CD4-positive, alpha-beta memory T cell (primary cell): Measurements from ENCODE around the gene ASIC3. TPM values are rescaled to one million over a fixed set of nuclear protein-coding genes. Genes with fewer than 3 reads are reported as not detected.

Experiments
- CTCF ChIA-PET: fragments of 350-600 bp; sonication (Branson Sonifier 250); formaldehyde crosslinking; loops from one replicate; lab custom pipeline; 2021; ENCODE audit warnings: inconsistent platforms; ENCODE audit not compliant: partially characterized antibody; lab: Charles Lee
- POLR2A ChIA-PET: fragments of 350-600 bp; sonication (Branson Sonifier 250); formaldehyde crosslinking; loops from one replicate; lab custom pipeline; 2021; ENCODE audit not compliant: partially characterized antibody; lab: Charles Lee
- DNase-seq, 5 donors: peaks; one replicate each; pipeline versions ENCODE4 v3.0.0 to v3.0.0-alpha.2; 2020 to 2022; ENCODE audit warnings: mixed read lengths in 1 of 5
- H3K27ac ChIP-seq: one replicate; pipeline ENCODE4 v1.7.0; 2013; ENCODE audit warnings: low read depth, low read length
- H3K27me3 ChIP-seq: 2 replicates; pipeline ENCODE4 v1.7.0; 2013; ENCODE audit warnings: mild to moderate bottlenecking, low read length, moderate library complexity; ENCODE audit not compliant: insufficient read depth
- H3K36me3 ChIP-seq: 2 replicates; pipeline ENCODE4 v1.7.0; 2013; ENCODE audit warnings: mild to moderate bottlenecking, low read length, moderate library complexity; ENCODE audit not compliant: insufficient read depth
- H3K4me1 ChIP-seq: 2 replicates; pipeline ENCODE4 v1.7.0; 2013; ENCODE audit warnings: mild to moderate bottlenecking, low read length, moderate library complexity; ENCODE audit not compliant: insufficient read depth
- H3K4me3 ChIP-seq, 2 donors: one replicate each; pipeline ENCODE4 v1.7.0; 2013; ENCODE audit warnings: low read length in 2 of 2, mild to moderate bottlenecking in 1 of 2
- H3K9me3 ChIP-seq, 2 donors: one replicate each; pipeline ENCODE4 v1.7.0; 2013; ENCODE audit warnings: low read length in 2 of 2, control low read depth in 1 of 2; ENCODE audit not compliant: control insufficient read depth in 1 of 2
- H3K27ac Mint-ChIP-seq, 7 donors: one replicate each; pipeline ENCODE4 v1.8.0; 2020 to 2021; ENCODE audit warnings: mixed read lengths in 7 of 7, mild to moderate bottlenecking in 6 of 7, inconsistent platforms in 3 of 7, moderate library complexity in 3 of 7
- H3K27me3 Mint-ChIP-seq, 2 donors: one replicate each; pipeline ENCODE4 v1.8.0; 2020 to 2021; ENCODE audit warnings: mixed read lengths in 2 of 2
- H3K36me3 Mint-ChIP-seq, 2 donors: one replicate each; pipeline ENCODE4 v1.8.0; 2020 to 2021; ENCODE audit warnings: mixed read lengths in 2 of 2, inconsistent platforms in 1 of 2, mild to moderate bottlenecking in 1 of 2
- H3K4me1 Mint-ChIP-seq, 4 donors: one replicate each; pipeline ENCODE4 v1.8.0; 2020 to 2021; ENCODE audit warnings: mixed read lengths in 4 of 4, mild to moderate bottlenecking in 1 of 4
- H3K4me3 Mint-ChIP-seq, 8 donors: one replicate each; pipeline ENCODE4 v1.8.0; 2020 to 2021; ENCODE audit warnings: mixed read lengths in 8 of 8, mild to moderate bottlenecking in 7 of 8, moderate library complexity in 6 of 8, inconsistent platforms in 3 of 8
- H3K9me3 Mint-ChIP-seq, 8 donors: one replicate each; pipeline ENCODE4 v1.8.0; 2020 to 2021; ENCODE audit warnings: mixed read lengths in 8 of 8, mild to moderate bottlenecking in 5 of 8, inconsistent platforms in 3 of 8, moderate library complexity in 1 of 8
- intact Hi-C: fragments of 100-400 bp; cut with micrococcal nuclease; formaldehyde crosslinking; loops from one replicate; pipeline ENCODE4 v1.15.1; 2023
- polyA plus RNA-seq, 2 donors: library from polyadenylated mRNA; unstranded; fragments of 300-500 nt; fragmentation: Illumina TruSeq; gene quantifications; one replicate each; pipeline ENCODE4 v1.2.3, GENCODE V29; 2021
- total RNA-seq, 2 experiments: library from RNA; stranded (reverse); gene quantifications; one replicate each; pipeline ENCODE4 v1.2.3, GENCODE V29; 2021

Gene ASIC3
- total and polyA plus RNA-seq, 4 experiments from 2014 or later: 10.6 to 11.6 TPM; not detected in 2

DNA sequence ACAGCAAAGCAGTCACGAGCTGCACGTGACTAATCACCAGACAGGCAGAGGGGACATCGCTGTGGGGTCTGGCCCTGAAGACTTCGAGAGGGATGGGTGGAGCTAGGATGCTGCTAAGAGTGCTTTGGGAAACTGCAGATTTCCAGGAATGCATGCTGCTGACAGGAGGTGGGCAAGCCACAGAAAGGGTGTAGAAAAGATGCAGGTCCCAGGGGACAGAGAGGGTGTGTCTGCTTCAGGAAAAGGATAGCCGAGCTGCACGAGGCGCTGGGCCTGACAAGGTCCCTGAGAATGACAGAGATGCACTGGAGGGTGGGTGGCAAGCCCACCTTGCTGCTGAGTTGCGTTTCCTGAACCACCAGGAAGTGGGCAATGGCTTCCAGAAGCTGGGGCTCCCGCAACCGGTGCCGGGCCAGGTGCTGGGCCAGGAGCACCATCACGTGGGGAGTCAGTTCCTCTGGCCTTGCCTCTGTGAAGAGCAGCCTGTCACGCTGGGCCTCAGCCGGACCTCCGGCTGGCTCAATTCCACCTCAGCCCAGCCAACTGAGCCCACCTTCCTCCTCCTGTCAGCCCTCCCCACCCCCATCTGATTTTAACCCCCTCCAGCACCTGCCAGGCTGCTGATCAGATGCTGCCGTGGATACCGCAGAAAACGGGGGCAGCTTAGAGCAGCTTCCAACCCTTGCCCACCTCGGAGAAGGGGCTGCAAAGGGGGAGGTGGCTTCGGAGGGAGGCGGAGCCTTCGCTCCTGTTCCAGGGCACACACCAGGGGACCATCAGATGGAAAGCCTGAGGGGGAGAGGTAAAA, 30.1 kb downstream of the ASIC3 start:
- intact Hi-C loops: no loop called here
- ChIA-PET CTCF (no interaction called here), POLR2A (interaction anchor here (1.3 to 1.6 kb wide), 2 partner anchors 10 to 20 kb away, joined by 3 to 5 read pairs; no protein-coding TSS in a partner anchor)
- no peak overlapping the region for H3K27ac ChIP-seq
- H3K4me1 ChIP-seq: peaks cover 40% of the 10 kb centered on the region
- H3K9me3 Mint-ChIP-seq: no peaks in the 10 kb centered on the region
- peaks cover 12% of the 10 kb centered on the region for H3K36me3 ChIP-seq
- no peak overlapping the region for H3K4me3 ChIP-seq
- H3K27me3 ChIP-seq: no peaks in the 10 kb centered on the region
- no peaks in the 10 kb centered on the region for H3K27me3 Mint-ChIP-seq
- H3K4me3 Mint-ChIP-seq: peak overlapping the region; percentile 60 to 89 (median 83)
- peaks cover 0 to 23% of the 10 kb centered on the region in 2 donors for H3K36me3 Mint-ChIP-seq
- H3K27ac Mint-ChIP-seq: peak overlapping the region; percentile 14 to 87 (median 77)
- H3K4me1 Mint-ChIP-seq: peaks cover 14 to 39% (median 20%) of the 10 kb centered on the region in 4 donors
- H3K9me3 ChIP-seq: no peaks in the 10 kb centered on the region
- DNase-seq: peak in 1 of 5 donors; percentile 24

DNA sequence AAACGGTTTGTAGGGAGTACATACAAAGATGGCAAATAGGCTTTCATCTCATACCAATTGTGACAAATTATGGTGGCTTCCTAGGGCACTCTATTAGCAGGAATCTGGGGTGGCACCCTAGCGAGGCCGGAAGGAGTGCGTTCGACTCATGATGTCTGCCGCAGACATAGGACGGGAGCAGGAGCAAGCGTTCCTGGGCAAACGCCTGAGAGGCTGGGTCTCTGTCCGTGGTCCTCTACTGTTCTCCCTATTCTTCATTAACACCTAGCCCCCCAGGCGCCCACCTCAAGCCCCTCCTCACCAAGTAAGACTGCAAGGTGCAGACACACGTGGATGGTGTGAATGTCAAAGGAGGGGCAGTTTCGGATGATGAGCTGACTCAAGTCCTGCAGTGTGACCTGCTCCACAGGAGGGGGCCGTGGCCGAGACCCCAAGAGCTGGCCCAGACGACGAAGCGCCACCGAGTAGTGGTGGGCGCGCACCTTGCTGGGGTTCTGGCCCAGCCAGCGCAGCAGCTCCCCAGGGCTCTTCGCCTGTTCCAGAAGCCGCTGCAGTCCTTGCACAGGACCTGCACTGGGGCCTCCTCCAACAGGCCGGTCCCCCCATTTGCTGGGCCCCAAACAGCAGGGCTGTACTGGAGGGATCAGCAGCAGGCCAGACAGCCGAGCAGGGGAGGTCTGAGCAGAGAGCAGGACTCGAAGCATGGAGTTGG, 31.0 kb downstream of the ASIC3 start:
- intact Hi-C loops: no loop called here
- H3K27me3 ChIP-seq: no peaks in the 10 kb centered on the region
- CTCF ChIA-PET: no interaction called here
- peak overlapping the region; percentile 48 to 93 (median 83) for H3K27ac Mint-ChIP-seq
- H3K36me3 ChIP-seq: peaks cover 12% of the 10 kb centered on the region
- peaks cover 0 to 23% of the 10 kb centered on the region in 2 donors for H3K36me3 Mint-ChIP-seq
- H3K4me3 ChIP-seq: peak overlapping the region; percentile 91 to 93
- no peaks in the 10 kb centered on the region for H3K9me3 ChIP-seq
- H3K27me3 Mint-ChIP-seq: no peaks in the 10 kb centered on the region
- peak overlapping the region; percentile 83 to 90 (median 88) for H3K4me3 Mint-ChIP-seq
- H3K4me1 ChIP-seq: peaks cover 46% of the 10 kb centered on the region
- no peaks in the 10 kb centered on the region for H3K9me3 Mint-ChIP-seq
- POLR2A ChIA-PET: interaction anchor here (0.6 to 1.6 kb wide), 2 partner anchors 9 to 21 kb away, joined by 3 to 5 read pairs; no protein-coding TSS in a partner anchor
- DNase-seq: no peak
- peaks cover 14 to 45% (median 25%) of the 10 kb centered on the region in 4 donors for H3K4me1 Mint-ChIP-seq
- H3K27ac ChIP-seq: peak overlapping the region; percentile 90

DNA sequence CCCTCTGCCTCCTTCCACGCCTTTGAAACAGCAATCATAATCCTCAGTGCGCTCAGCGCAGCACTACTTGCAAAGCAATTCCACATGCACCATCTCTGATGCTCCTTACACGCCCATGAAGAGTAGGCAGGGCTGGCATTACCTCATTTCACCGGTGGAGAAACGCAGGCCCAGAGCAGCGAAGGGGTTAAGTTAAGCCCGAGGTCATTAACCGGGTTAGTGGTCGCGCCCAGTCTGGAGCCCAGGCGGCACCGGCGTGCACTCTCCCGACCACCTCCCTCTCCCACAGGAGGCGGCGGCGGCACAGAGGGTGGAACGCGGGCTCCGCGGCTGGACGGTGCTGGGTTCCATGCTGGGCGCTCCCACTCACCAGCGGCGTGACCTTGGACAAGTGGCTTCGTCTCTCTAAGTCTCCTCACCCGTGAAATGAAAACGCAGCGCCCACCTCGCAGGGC, 31.8 kb downstream of the ASIC3 start:
- H3K9me3 ChIP-seq: no peaks in the 10 kb centered on the region
- peaks cover 47% of the 10 kb centered on the region for H3K4me1 ChIP-seq
- intact Hi-C loops: loop anchor here (1.0 to 10.0 kb wide), 3 partner anchors 22 to 152 kb away; partner anchors contain the start of genes CHPF2 and KCNH2
- H3K27ac ChIP-seq: peak overlapping the region; percentile 90
- peaks cover 9% of the 10 kb centered on the region for H3K36me3 ChIP-seq
- POLR2A ChIA-PET: interaction anchor here (0.6 to 6.4 kb wide), 12 partner anchors 12 to 142 kb away, joined by 3 to 68 read pairs (median 4); partner anchors contain the start of genes ABCB8, CDK5 and SLC4A2
- H3K27me3 Mint-ChIP-seq: no peaks in the 10 kb centered on the region
- H3K36me3 Mint-ChIP-seq: peaks cover 0 to 26% of the 10 kb centered on the region in 2 donors
- no peak for DNase-seq
- no peaks in the 10 kb centered on the region for H3K27me3 ChIP-seq
- peak overlapping the region; percentile 72 to 97 (median 91) for H3K27ac Mint-ChIP-seq
- peaks cover 0 to 2% (median 0%) of the 10 kb centered on the region in 8 donors for H3K9me3 Mint-ChIP-seq
- H3K4me3 ChIP-seq: peak overlapping the region; percentile 91 to 93
- peak overlapping the region; percentile 83 to 90 (median 88) for H3K4me3 Mint-ChIP-seq
- CTCF ChIA-PET: no interaction called here
- peaks cover 18 to 51% (median 31%) of the 10 kb centered on the region in 4 donors for H3K4me1 Mint-ChIP-seq

DNA sequence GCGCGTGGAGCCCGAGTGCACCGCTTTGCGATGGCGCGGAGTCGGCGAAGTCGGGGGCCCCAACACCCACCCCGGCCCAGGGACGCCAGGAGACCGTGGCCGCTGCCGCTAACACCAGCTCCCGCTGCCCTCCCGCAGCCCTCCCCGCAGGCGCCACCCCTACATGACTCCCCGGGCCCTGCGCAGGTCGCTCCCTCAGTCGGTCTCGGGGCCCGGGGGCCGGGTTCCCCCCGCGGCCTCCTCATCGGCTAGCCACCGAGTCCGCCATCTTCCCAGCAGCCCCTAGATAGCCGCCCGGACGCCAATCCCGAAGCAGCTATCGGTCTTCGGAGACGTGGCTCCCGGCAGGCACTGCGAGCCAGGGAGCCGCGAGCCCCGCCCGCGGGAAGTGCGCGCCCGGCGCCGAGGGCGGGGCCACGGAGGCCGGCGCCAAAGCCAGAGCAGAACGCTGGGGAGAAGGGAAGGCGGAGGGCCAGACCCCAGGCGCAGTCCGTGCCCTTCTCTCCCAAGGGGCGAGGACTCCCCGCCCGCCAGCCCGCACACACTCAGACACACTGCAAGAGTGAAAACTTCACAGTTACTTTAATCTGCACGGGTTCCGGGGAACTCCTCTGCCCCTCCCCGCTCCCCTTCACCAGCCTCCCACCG, 32.3 kb downstream of the ASIC3 start, which contains the start of gene FASTK:
FASTK (minus strand) TSS at position 288 of the 648 bp plus-strand sequence; CDS start at position 245, 43 bp downstream.
- H3K4me1 Mint-ChIP-seq: peaks cover 23 to 57% (median 36%) of the 10 kb centered on the region in 4 donors

DNA sequence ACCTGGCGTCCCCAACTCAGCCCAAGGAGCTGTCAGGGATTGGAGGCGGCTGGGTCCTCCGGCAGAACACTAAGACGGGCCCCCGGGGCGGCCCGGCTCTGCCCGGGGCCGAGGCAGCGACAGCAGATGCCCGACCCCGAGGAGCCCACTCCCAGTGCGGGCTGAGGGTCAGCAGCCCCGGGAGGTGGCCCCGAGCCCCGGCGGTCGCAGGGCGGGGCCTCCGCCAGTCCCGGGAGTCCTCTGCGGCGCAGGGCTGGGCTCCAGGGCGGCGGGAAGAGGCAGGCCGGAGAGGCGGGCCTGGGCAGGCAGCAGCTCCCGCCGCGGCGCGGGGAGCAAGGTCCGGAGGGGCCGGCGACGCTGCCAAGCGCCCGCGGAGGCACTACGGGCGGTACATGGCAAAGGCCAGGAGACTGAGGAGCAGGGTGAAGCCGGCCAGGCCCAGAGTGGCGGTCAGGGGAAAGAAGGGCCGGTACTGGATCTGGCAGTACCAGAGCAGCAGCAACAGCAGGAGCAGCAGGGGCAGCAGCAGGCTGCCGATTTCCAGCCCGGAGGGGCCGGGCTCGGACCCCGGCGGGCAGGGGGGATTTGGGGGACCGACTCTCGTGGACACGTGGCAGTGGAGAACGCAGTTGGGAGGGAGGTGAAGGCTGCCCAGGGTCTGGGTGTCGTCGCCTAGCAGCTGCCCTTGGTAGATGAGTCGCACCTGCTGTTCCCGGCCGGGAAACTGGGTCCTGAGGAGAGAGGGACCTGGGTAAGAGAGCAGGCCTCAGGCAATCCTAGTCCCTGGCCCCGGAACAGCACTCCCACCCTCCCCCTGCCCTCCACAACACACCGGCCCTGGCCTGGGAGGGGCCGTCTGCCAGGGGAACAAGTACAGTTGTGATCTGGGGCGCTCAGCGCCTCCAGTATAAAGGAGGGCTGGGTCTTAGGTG, 33.1 kb downstream of the ASIC3 start:
- intact Hi-C loops: loop anchor here (5.0 to 10.0 kb wide), 2 partner anchors 107 to 151 kb away; partner anchors contain the start of genes CHPF2 and KCNH2
- ChIA-PET CTCF (no interaction called here), POLR2A (interaction anchor here (0.6 to 6.4 kb wide), 14 partner anchors 13 to 143 kb away, joined by 3 to 68 read pairs (median 4); partner anchors contain the start of genes ABCB8, CDK5 and SLC4A2)
- Histone ChIP-seq H3K4me3 (peak overlapping the region in 1 of 2 donors; percentile 91), H3K27me3 (no peaks in the 10 kb centered on the region), H3K9me3 (no peaks in the 10 kb centered on the region), H3K4me1 (peaks cover 55% of the 10 kb centered on the region), H3K36me3 (peaks cover 5% of the 10 kb centered on the region), H3K27ac (peak overlapping the region; percentile 90)
- Mint-ChIP-seq H3K27me3 (no peaks in the 10 kb centered on the region), H3K27ac (peak overlapping the region; percentile 46 to 90 (median 80)), H3K4me3 (peak overlapping the region; percentile 44 to 92 (median 87)), H3K4me1 (peaks cover 25 to 59% (median 38%) of the 10 kb centered on the region in 4 donors), H3K9me3 (peaks cover 0 to 2% (median 0%) of the 10 kb centered on the region in 8 donors), H3K36me3 (peaks cover 0 to 18% of the 10 kb centered on the region in 2 donors)
- DNase-seq: no peak

More for the DNA sequence above, 32.3 kb downstream of the ASIC3 start, which contains the start of gene FASTK:
- ChIA-PET POLR2A (interaction anchor here (0.6 to 6.4 kb wide), 13 partner anchors 12 to 142 kb away, joined by 3 to 68 read pairs (median 4); partner anchors contain the start of genes ABCB8, CDK5 and SLC4A2), CTCF (no interaction called here)
- no peaks in the 10 kb centered on the region for H3K9me3 ChIP-seq
- Mint-ChIP-seq H3K27me3 (no peaks in the 10 kb centered on the region), H3K27ac (peak within 1 kb of the TSS; percentile 72 to 97 (median 91)), H3K4me3 (peak within 1 kb of the TSS; percentile 85 to 92 (median 89)), H3K36me3 (peaks cover 0 to 23% of the 10 kb centered on the region in 2 donors), H3K9me3 (peaks cover 0 to 2% (median 0%) of the 10 kb centered on the region in 8 donors)
- peak within 1 kb of the TSS; percentile 91 to 93 for H3K4me3 ChIP-seq
- peak; percentile 86 to 92 (median 89) for DNase-seq
- no peaks in the 10 kb centered on the region for H3K27me3 ChIP-seq
- H3K4me1 ChIP-seq: peaks cover 52% of the 10 kb centered on the region
- intact Hi-C loops: loop anchor here (1.0 to 10.0 kb wide), 3 partner anchors 22 to 152 kb away; partner anchors contain the start of genes CHPF2 and KCNH2
- peak within 1 kb of the TSS; percentile 90 for H3K27ac ChIP-seq
- peaks cover 5% of the 10 kb centered on the region for H3K36me3 ChIP-seq
